Epithelial cell of esophagus (primary cell): ENCODE data around the gene MAP2K4.
"Not testable (repeated sequence)": the region's sequence is repeated elsewhere in the genome, so short reads cannot be mapped to it uniquely, and the experiment has no call there.

Source experiments
- DNase-seq: peaks from one replicate; pipeline ENCODE4 v3.0.0; 2010; ENCODE audit warnings: low read depth
- H3K4me3 ChIP-seq: 2 replicates; pipeline ENCODE4 v1.5.1; 2011; ENCODE audit warnings: mild to moderate bottlenecking, low read length, control low read depth
- CTCF ChIP-seq: IDR thresholded peaks from 2 replicates; pipeline ENCODE4 v1.5.1; 2011; ENCODE audit warnings: low read depth, mild to moderate bottlenecking, low read length, control low read depth, inconsistent platforms; ENCODE audit not compliant: insufficient read depth; ENCODE audit errors: missing control alignments

Gene MAP2K4

GRCh38 chr17:12134101-12134500 is 113.4 kb downstream of the MAP2K4 start:
- TF ChIP-seq CTCF = no peak
- no peak overlapping the region for H3K4me3 ChIP-seq
- no peak for DNase-seq

- DNase-seq = no peak
- TF ChIP-seq CTCF = no peak
- H3K4me3 ChIP-seq = no peak overlapping the region
These were observed 113.9 kb downstream of the MAP2K4 start for GRCh38 chr17:12134587-12134986.

- H3K4me3 ChIP-seq = no peak overlapping the region
- DNase-seq = no peak
- TF ChIP-seq CTCF = no peak
These were observed 115.6 kb downstream of the MAP2K4 start for GRCh38 chr17:12136243-12136642.

- H3K4me3 ChIP-seq = no peak overlapping the region
- no peak for TF ChIP-seq CTCF
- no peak for DNase-seq
These were observed 116.0 kb downstream of the MAP2K4 start for GRCh38 chr17:12136646-12137045.

- TF ChIP-seq CTCF = no peak
- DNase-seq = no peak
- H3K4me3 ChIP-seq = no peak overlapping the region
These were observed 117.2 kb downstream of the MAP2K4 start for GRCh38 chr17:12137859-12138258.

GRCh38 chr17:12140685-12141084 is 120.0 kb downstream of the MAP2K4 start:
- DNase-seq = no peak
- TF ChIP-seq CTCF = no peak
- no peak overlapping the region for H3K4me3 ChIP-seq

- DNase-seq = peak; percentile 13
- H3K4me3 ChIP-seq = not testable (repeated sequence)
These were observed 141.5 kb downstream of the MAP2K4 start for GRCh38 chr17:12162187-12162586.

GRCh38 chr17:12164085-12164484 is 143.4 kb downstream of the MAP2K4 start:
- H3K4me3 ChIP-seq = no peak overlapping the region
- TF ChIP-seq CTCF = no peak
- DNase-seq = no peak
